ENCODE measurements around the gene TRAPPC3L.

TRAPPC3L gene

DNA sequence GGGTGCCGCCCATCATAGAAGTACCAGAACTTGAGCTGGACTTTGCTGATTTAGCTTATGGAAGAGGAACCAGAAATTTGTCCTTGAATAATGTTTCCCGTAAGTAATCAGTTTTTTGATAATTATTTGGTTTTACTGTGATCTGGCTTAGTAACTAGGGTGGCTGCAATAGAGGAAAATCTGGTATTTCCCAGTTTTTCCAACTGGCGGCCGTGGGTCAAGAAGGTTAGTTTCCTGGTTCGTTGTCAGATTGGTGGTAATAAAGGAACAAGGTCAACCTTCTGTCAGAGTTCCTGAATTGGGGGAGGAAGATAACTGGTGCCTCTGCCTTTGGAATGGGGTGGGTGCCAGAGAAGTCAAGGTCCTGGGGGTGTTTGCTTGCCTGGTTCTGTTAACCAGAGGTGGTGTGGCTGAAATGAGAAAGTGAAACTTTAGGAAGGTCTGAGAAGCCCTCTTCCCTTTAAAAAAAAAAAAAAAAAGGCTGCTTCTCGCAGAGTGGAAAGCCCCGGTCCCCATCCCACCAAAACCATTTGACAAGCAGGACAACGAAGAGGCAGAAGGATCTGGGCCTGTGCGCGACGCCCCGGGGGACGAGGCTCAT is 84.1 kb downstream of the TRAPPC3L start, which contains the start of gene CALHM6:
Gene CALHM6 (plus strand): TSS at position 45 of the 601 bp plus-strand sequence. CDS start 555 bp downstream, at position 600.
- CTCF ChIA-PET: no interaction called here
- Mint-ChIP-seq H3K4me1 (peaks cover 63% of the 10 kb centered on the region), H3K36me3 (peaks cover 3% of the 10 kb centered on the region), H3K9me3 (no peaks in the 10 kb centered on the region), H3K27me3 (peaks cover 49% of the 10 kb centered on the region), H3K4me3 (peak within 1 kb of the TSS; percentile 57), H3K27ac (peak within 1 kb of the TSS; percentile 59)
- DNase-seq: no peak

DNA sequence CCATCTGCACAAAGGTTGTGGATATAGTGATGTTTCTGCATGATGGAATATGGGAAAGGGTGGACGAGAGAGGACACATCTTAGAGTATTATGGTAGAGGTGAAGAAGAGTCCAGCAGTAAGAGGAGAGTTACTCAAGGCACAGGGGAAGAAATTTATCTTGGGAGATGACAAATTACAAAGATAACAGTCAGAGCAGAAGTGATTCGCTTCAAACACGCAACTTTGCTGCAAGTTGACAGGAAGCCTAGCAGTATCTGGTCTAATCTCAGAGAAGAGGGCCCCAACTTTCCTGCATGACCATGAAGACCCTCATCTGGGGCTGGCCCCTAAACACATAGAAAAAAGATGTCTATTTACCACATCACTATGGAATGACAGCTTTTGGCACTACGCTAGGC is 85.6 kb downstream of the TRAPPC3L start:
- CTCF ChIA-PET: no interaction called here
- peaks cover 42% of the 10 kb centered on the region for H3K27me3 Mint-ChIP-seq
- H3K27ac Mint-ChIP-seq: no peak overlapping the region
- H3K36me3 Mint-ChIP-seq: peaks cover 3% of the 10 kb centered on the region
- peaks cover 61% of the 10 kb centered on the region for H3K4me1 Mint-ChIP-seq
- H3K4me3 Mint-ChIP-seq: no peak overlapping the region
- H3K9me3 Mint-ChIP-seq: no peaks in the 10 kb centered on the region
- no peak for DNase-seq

- Mint-ChIP-seq H3K27me3 (peaks cover 42% of the 10 kb centered on the region), H3K27ac (no peak overlapping the region), H3K4me1 (peaks cover 48% of the 10 kb centered on the region), H3K36me3 (peaks cover 1% of the 10 kb centered on the region), H3K4me3 (no peak overlapping the region), H3K9me3 (no peaks in the 10 kb centered on the region)
- CTCF ChIA-PET: interaction anchor here (1.2 kb wide), 1 partner anchor 171 kb away, joined by 4 read pairs; no protein-coding TSS in a partner anchor
- DNase-seq: no peak
Observed at GRCh38 chr6:116458264-116458663, 87.2 kb downstream of the TRAPPC3L start.

DNA sequence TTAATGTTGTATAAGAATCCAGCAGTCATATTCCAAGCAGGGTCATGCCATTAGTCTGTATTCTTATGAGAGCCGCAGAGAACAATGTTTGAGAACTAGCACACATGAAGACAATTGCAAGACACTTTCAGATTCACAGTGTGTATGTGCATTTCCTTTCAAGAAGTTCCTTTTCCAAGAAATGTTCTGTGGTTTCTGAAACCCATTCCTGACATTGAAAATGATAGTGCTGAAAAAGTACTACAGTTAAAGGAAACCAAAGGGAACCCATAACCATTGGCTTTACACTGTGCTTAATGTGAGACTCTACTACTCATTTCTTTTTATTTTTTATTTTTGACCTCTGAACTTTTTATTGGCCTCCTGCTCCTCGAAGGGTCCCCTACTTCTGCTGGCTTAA is 88.6 kb downstream of the TRAPPC3L start:
- H3K36me3 Mint-ChIP-seq: no peaks in the 10 kb centered on the region
- H3K4me1 Mint-ChIP-seq: peaks cover 40% of the 10 kb centered on the region
- no peaks in the 10 kb centered on the region for H3K9me3 Mint-ChIP-seq
- DNase-seq: no peak
- no peak overlapping the region for H3K27ac Mint-ChIP-seq
- H3K4me3 Mint-ChIP-seq: no peak overlapping the region
- CTCF ChIA-PET: no interaction called here
- H3K27me3 Mint-ChIP-seq: peaks cover 34% of the 10 kb centered on the region

DNA sequence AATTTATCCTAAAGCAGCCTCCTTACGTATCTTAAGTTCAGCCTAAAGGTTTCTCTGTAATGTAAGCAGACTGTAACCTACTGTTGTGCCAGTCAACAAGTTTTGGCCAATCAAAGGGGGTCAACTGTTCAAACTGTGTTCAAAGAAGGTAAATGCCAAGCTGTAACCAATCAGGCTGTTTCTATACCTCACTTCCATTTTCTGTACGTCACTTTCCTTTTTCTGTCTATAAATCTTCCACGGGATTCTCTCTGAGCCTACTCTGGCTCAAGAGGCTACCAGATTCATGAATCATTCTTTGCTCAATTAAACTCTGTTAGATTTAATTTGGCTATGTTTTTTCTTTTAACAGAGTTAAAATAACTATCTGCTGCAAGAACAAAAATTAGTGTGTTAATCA is 89.4 kb downstream of the TRAPPC3L start:
- DNase-seq: no peak
- no peaks in the 10 kb centered on the region for H3K9me3 Mint-ChIP-seq
- CTCF ChIA-PET: no interaction called here
- peaks cover 37% of the 10 kb centered on the region for H3K4me1 Mint-ChIP-seq
- H3K27me3 Mint-ChIP-seq: peaks cover 30% of the 10 kb centered on the region
- no peak overlapping the region for H3K4me3 Mint-ChIP-seq
- no peaks in the 10 kb centered on the region for H3K36me3 Mint-ChIP-seq
- H3K27ac Mint-ChIP-seq: no peak overlapping the region

DNA sequence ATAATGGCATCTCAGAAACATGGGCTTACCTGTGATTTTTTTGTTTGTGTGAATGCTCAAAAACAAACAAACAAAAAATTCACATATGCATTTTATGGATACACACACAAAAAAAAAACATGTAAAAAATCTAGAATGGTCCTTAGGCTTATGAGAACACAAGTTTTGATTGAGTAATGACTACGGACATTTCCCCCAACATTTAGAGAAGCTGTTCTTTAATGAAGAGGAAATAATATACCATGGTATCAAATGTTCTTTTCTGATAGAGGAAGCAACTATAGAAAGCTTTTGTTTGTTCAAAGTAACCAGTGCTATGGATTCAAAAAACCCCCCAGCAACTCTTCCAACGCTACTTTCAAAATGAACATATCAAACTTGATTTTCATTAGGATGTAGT is 93.0 kb downstream of the TRAPPC3L start:
- H3K27me3 Mint-ChIP-seq: peaks cover 26% of the 10 kb centered on the region
- no peak for DNase-seq
- no peaks in the 10 kb centered on the region for H3K36me3 Mint-ChIP-seq
- H3K4me3 Mint-ChIP-seq: no peak overlapping the region
- H3K9me3 Mint-ChIP-seq: no peaks in the 10 kb centered on the region
- H3K27ac Mint-ChIP-seq: no peak overlapping the region
- H3K4me1 Mint-ChIP-seq: peaks cover 31% of the 10 kb centered on the region
- CTCF ChIA-PET: no interaction called here

GRCh38 chr6:116451916-116452315 is 93.6 kb downstream of the TRAPPC3L start:
- Mint-ChIP-seq H3K4me1 (peaks cover 25% of the 10 kb centered on the region), H3K27me3 (peaks cover 30% of the 10 kb centered on the region), H3K36me3 (no peaks in the 10 kb centered on the region), H3K27ac (no peak overlapping the region), H3K4me3 (no peak overlapping the region), H3K9me3 (no peaks in the 10 kb centered on the region)
- DNase-seq: no peak
- CTCF ChIA-PET: no interaction called here

- no peaks in the 10 kb centered on the region for H3K36me3 Mint-ChIP-seq
- no peak overlapping the region for H3K27ac Mint-ChIP-seq
- H3K4me1 Mint-ChIP-seq: peaks cover 16% of the 10 kb centered on the region
- CTCF ChIA-PET: interaction anchor here (0.7 kb wide), 1 partner anchor 234 kb away, joined by 3 read pairs; no protein-coding TSS in a partner anchor
- H3K4me3 Mint-ChIP-seq: no peak overlapping the region
- no peak for DNase-seq
- H3K9me3 Mint-ChIP-seq: no peaks in the 10 kb centered on the region
- peaks cover 31% of the 10 kb centered on the region for H3K27me3 Mint-ChIP-seq
Observed at GRCh38 chr6:116450769-116451740, 94.4 kb downstream of the TRAPPC3L start.

DNA sequence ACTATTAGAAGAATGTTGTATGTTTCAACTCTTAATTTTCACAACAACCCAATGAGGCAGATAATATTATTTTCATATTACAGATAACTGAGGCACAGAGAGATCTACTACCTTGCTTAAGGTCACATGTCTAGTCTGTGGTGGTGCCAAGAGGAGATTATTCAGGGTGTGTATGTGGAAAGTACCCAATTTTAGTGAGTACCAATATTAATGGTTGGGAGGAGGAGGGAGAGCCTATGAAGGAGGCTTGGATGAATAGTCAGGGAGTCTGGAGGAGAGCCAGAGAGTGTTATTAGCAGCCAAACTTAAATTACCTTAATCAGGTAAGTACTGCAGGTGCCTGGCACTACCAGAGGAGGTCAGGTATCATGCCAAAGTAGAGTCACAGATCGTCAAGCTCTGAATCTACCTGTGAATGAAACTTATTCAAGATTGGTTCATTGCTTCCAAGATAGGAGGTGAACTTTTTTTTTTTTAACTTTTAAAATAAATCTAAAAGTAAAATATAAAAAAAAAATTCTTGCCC is 95.2 kb downstream of the TRAPPC3L start:
- no peak for DNase-seq
- no peaks in the 10 kb centered on the region for H3K36me3 Mint-ChIP-seq
- CTCF ChIA-PET: interaction anchor here (0.7 kb wide), 1 partner anchor 233 kb away, joined by 3 read pairs; no protein-coding TSS in a partner anchor
- H3K27me3 Mint-ChIP-seq: peaks cover 32% of the 10 kb centered on the region
- H3K9me3 Mint-ChIP-seq: no peaks in the 10 kb centered on the region
- no peak overlapping the region for H3K27ac Mint-ChIP-seq
- peaks cover 16% of the 10 kb centered on the region for H3K4me1 Mint-ChIP-seq
- H3K4me3 Mint-ChIP-seq: no peak overlapping the region

DNA sequence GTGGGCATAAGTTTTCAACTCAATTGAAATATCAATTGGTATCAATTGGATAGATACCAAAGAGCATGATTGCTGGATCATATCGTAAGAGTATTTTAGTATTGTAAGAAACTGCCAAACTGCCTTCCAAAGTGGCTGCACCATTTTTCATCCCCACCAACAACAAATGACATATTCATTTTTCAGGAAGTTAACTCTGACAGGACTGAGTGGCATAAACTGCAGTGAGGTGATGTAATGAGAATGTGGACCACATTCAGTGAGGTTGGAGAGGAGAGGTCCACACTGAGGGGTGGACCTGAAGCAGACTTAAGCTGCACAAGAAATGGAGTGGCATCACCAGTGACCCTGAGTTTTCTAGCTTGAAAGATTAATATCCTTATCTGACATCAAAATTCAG is 95.9 kb downstream of the TRAPPC3L start:
- Mint-ChIP-seq H3K4me3 (no peak overlapping the region), H3K36me3 (no peaks in the 10 kb centered on the region), H3K27me3 (peaks cover 34% of the 10 kb centered on the region), H3K27ac (no peak overlapping the region), H3K4me1 (peaks cover 23% of the 10 kb centered on the region), H3K9me3 (no peaks in the 10 kb centered on the region)
- DNase-seq: no peak
- CTCF ChIA-PET: no interaction called here

DNA sequence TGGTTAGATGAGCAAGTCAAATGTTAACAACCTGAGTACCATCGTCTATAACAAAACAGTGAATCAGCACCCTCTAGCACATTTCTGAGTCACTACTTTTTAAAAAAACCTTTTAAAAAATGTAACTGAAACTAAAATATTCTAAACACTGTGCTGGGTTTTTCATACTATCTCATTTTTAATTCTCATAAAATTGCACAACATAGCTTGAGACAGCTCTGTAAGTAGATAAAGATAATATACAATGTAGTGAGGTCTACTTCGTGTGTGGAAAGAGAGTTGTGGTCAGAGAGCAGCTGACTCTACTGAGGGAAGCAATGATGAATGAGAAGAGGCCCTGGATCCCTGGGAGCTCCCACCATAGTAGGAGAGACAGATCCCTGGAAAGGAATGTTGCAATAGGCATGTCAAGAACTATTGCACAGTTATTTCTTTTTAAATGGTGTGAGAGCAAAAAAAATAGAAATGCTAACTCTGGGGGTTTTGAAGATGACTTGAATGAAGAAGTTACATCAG is 97.9 kb downstream of the TRAPPC3L start:
- H3K4me1 Mint-ChIP-seq: peaks cover 26% of the 10 kb centered on the region
- CTCF ChIA-PET: no interaction called here
- H3K27me3 Mint-ChIP-seq: peaks cover 27% of the 10 kb centered on the region
- no peak overlapping the region for H3K27ac Mint-ChIP-seq
- H3K4me3 Mint-ChIP-seq: no peak overlapping the region
- no peaks in the 10 kb centered on the region for H3K9me3 Mint-ChIP-seq
- DNase-seq: no peak
- no peaks in the 10 kb centered on the region for H3K36me3 Mint-ChIP-seq

DNA sequence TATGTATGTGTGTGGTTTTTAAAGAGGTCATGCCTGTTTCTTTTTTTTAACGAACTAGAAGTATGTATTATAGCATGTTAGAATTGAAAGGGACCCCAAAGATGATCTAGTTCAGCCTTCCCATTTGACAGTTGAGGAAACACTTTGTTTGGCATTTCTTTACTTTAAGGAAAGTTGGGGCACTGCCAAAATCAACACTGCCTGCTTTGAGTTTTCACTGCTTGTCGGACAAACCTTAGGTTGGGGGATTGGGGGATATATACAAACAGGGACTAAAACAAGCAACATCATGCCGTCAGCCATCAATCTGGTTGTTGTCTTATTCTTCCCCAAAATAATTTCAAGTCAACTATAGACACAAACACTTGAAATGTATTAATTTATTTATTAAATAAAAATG is 98.4 kb downstream of the TRAPPC3L start:
- no peaks in the 10 kb centered on the region for H3K36me3 Mint-ChIP-seq
- H3K9me3 Mint-ChIP-seq: no peaks in the 10 kb centered on the region
- H3K4me3 Mint-ChIP-seq: no peak overlapping the region
- CTCF ChIA-PET: no interaction called here
- DNase-seq: no peak
- H3K27ac Mint-ChIP-seq: no peak overlapping the region
- peaks cover 31% of the 10 kb centered on the region for H3K27me3 Mint-ChIP-seq
- H3K4me1 Mint-ChIP-seq: peaks cover 26% of the 10 kb centered on the region

GRCh38 chr6:116446399-116446798 is 99.1 kb downstream of the TRAPPC3L start:
- DNase-seq: no peak
- CTCF ChIA-PET: interaction anchor here (1.0 to 1.3 kb wide), 2 partner anchors 19 to 89 kb away, joined by 3 read pairs; no protein-coding TSS in a partner anchor

GRCh38 chr6:116445102-116445501 is 100.4 kb downstream of the TRAPPC3L start:
- Mint-ChIP-seq H3K27me3 (peaks cover 28% of the 10 kb centered on the region), H3K27ac (no peak overlapping the region), H3K4me3 (no peak overlapping the region), H3K36me3 (no peaks in the 10 kb centered on the region), H3K4me1 (peaks cover 13% of the 10 kb centered on the region), H3K9me3 (no peaks in the 10 kb centered on the region)
- CTCF ChIA-PET: interaction anchor here (0.5 to 3.0 kb wide), 13 partner anchors 10 to 227 kb away, joined by 3 to 15 read pairs (median 4); no protein-coding TSS in a partner anchor
- no peak for DNase-seq

More at GRCh38 chr6:116446399-116446798, 99.1 kb downstream of the TRAPPC3L start:
- Mint-ChIP-seq H3K27me3 (peaks cover 30% of the 10 kb centered on the region), H3K4me3 (no peak overlapping the region), H3K9me3 (no peaks in the 10 kb centered on the region), H3K36me3 (no peaks in the 10 kb centered on the region), H3K4me1 (peaks cover 24% of the 10 kb centered on the region), H3K27ac (no peak overlapping the region)
